PC-9 (cell line): ENCODE data around the gene PLEKHM1.
"Not testable (repeated sequence)": the region's sequence is repeated elsewhere in the genome, so short reads cannot be mapped to it uniquely, and the experiment has no call there.

Experiments used
- EZH2 ChIP-seq: fragments of 200-600 bp; sonication (generic); IDR thresholded peaks from 2 replicates; pipeline ENCODE4 v1.8.0; 2017; ENCODE audit warnings: antibody characterized with exemption, low read depth
- TF ChIP-seq, protein P1 (sequence below): fragments of 200-600 bp; sonication (generic); conservative IDR thresholded peaks from 2 replicates; pipeline ENCODE4 v1.6.1; 2017; ENCODE audit warnings: mixed run types, antibody characterized with exemption, mild to moderate bottlenecking, moderate library complexity

DNA sequence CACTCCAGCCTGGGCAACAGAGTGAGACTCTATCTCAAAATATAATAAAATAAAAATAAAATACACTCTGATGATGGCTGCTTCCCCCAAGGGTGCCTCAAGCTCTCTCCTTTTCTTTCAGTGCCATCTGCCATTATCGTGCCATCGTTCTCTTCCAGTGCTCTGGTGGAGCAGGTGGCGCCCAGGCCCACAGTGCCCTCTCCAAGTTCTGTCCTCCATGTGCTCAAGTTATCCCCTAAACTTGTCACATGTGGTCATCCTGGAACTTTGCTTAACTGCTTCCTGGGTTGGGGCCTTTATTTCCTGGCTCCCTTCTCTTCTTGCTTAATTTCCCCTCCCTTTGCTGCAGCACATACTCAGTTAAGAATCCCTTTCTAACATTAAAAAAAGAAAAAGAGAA, 6.0 kb upstream of the PLEKHM1 start:
- TF ChIP-seq, protein P1, sequence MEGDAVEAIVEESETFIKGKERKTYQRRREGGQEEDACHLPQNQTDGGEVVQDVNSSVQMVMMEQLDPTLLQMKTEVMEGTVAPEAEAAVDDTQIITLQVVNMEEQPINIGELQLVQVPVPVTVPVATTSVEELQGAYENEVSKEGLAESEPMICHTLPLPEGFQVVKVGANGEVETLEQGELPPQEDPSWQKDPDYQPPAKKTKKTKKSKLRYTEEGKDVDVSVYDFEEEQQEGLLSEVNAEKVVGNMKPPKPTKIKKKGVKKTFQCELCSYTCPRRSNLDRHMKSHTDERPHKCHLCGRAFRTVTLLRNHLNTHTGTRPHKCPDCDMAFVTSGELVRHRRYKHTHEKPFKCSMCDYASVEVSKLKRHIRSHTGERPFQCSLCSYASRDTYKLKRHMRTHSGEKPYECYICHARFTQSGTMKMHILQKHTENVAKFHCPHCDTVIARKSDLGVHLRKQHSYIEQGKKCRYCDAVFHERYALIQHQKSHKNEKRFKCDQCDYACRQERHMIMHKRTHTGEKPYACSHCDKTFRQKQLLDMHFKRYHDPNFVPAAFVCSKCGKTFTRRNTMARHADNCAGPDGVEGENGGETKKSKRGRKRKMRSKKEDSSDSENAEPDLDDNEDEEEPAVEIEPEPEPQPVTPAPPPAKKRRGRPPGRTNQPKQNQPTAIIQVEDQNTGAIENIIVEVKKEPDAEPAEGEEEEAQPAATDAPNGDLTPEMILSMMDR: not testable (repeated sequence)
- not testable (repeated sequence) for TF ChIP-seq EZH2
